Breast epithelium (tissue), 4 donors: ENCODE results near the gene SLC5A12. TPM values are rescaled to one million over a fixed set of nuclear protein-coding genes. Genes with fewer than 3 reads are reported as not detected.

ENCODE experiments used
- DNase-seq, 2 donors: peaks; one replicate each; pipeline ENCODE4 v3.0.0-alpha.2; 2019; ENCODE audit warnings: low spot score in 2 of 2
- H3K27ac ChIP-seq, 2 donors: fragments of 200-600 bp; sonication (generic) in 1 of 2; one replicate each; pipeline ENCODE4 v1.5.1; 2016 to 2019; ENCODE audit warnings: mild to moderate bottlenecking in 1 of 2
- H3K27me3 ChIP-seq, 2 donors: fragments of 200-600 bp; sonication (generic) in 1 of 2; one replicate each; pipeline versions ENCODE4 v1.5.1 to v1.6.0; 2017 to 2019; ENCODE audit warnings: control low read depth in 1 of 2, mild to moderate bottlenecking in 1 of 2
- H3K36me3 ChIP-seq: fragments of 200-600 bp; one replicate; pipeline ENCODE4 v1.5.1; 2019
- H3K4me1 ChIP-seq, 2 donors: fragments of 200-600 bp; sonication (generic); one replicate each; pipeline ENCODE4 v1.5.1; 2016 to 2019; ENCODE audit warnings: control low read depth in 1 of 2
- H3K4me3 ChIP-seq, 3 donors: fragments of 200-600 bp; sonication (generic); 1 replicate in 2 of 3; 2 replicates in 1 of 3; pipeline ENCODE4 v1.5.1; 2016 to 2019; ENCODE audit warnings: mild to moderate bottlenecking in 3 of 3, moderate library complexity in 2 of 3
- H3K9me3 ChIP-seq, 2 donors: fragments of 200-600 bp; sonication (generic) in 1 of 2; one replicate each; pipeline ENCODE4 v1.5.1; 2016 to 2019; ENCODE audit warnings: control low read depth in 1 of 2
- POLR2A ChIP-seq: fragments of 450-650 bp; IDR thresholded peaks from one replicate; pipeline ENCODE4 v1.6.1; 2016; ENCODE audit warnings: antibody characterized with exemption, mild to moderate bottlenecking, moderate library complexity
- POLR2AphosphoS5 ChIP-seq, 3 donors: sonication (generic); formaldehyde crosslinking; IDR thresholded peaks; one replicate each; pipeline ENCODE4 v1.6.1; 2017; ENCODE audit warnings: antibody characterized with exemption in 3 of 3
- intact Hi-C: fragments of 100-400 bp; cut with DNase I; formaldehyde crosslinking; loops from one replicate; pipeline ENCODE4 v1.15.1; 2023; ENCODE audit warnings: low total_unique reads
- total RNA-seq, 3 donors: library from RNA; depleted of rRNA; stranded (reverse); fragments of >200 nt; gene quantifications; one replicate each; pipeline ENCODE4 v1.1.0, GENCODE V29; 2016
- TF ChIP-seq, protein P1 (sequence below), 3 donors: fragments of 450-650 bp; IDR thresholded peaks; one replicate each; pipeline ENCODE4 v1.5.1; 2016 to 2017; ENCODE audit warnings: antibody characterized with exemption in 3 of 3, mild to moderate bottlenecking in 3 of 3, moderate library complexity in 3 of 3

Gene SLC5A12
- total RNA-seq, 3 donors from 2014 or later = not detected

DNA sequence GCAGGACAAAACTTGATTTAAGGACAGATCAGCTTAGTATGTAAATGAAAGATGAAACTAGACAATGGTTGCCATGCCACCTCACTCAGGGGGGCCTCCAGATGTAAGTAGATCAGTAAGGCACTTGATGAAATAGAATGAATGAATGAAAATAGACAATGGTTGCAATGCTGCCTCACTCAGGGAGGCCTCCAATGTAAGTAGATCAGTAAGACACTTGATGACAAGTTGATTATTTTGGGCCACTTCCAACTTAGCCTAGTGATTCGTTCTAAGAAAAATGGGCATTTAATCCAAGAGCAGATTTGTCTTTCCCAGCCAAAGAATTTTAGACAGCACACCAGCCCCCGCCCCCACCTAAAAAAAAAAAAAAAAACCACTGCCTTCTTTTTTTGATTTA, 19.2 kb upstream of the SLC5A12 start:
- Histone ChIP-seq H3K4me1 (no peaks in the 10 kb centered on the region), H3K27ac (no peak overlapping the region), H3K36me3 (no peaks in the 10 kb centered on the region), H3K9me3 (no peaks in the 10 kb centered on the region), H3K4me3 (no peak overlapping the region), H3K27me3 (no peaks in the 10 kb centered on the region)
- DNase-seq = no peak
- intact Hi-C loops = no loop called here
- TF ChIP-seq POLR2A (no peak), POLR2AphosphoS5 (IDR thresholded peaks at IDR 0.05) (no peak)
- TF ChIP-seq, protein P1, sequence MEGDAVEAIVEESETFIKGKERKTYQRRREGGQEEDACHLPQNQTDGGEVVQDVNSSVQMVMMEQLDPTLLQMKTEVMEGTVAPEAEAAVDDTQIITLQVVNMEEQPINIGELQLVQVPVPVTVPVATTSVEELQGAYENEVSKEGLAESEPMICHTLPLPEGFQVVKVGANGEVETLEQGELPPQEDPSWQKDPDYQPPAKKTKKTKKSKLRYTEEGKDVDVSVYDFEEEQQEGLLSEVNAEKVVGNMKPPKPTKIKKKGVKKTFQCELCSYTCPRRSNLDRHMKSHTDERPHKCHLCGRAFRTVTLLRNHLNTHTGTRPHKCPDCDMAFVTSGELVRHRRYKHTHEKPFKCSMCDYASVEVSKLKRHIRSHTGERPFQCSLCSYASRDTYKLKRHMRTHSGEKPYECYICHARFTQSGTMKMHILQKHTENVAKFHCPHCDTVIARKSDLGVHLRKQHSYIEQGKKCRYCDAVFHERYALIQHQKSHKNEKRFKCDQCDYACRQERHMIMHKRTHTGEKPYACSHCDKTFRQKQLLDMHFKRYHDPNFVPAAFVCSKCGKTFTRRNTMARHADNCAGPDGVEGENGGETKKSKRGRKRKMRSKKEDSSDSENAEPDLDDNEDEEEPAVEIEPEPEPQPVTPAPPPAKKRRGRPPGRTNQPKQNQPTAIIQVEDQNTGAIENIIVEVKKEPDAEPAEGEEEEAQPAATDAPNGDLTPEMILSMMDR (IDR thresholded peaks at IDR 0.05) = no peak

DNA sequence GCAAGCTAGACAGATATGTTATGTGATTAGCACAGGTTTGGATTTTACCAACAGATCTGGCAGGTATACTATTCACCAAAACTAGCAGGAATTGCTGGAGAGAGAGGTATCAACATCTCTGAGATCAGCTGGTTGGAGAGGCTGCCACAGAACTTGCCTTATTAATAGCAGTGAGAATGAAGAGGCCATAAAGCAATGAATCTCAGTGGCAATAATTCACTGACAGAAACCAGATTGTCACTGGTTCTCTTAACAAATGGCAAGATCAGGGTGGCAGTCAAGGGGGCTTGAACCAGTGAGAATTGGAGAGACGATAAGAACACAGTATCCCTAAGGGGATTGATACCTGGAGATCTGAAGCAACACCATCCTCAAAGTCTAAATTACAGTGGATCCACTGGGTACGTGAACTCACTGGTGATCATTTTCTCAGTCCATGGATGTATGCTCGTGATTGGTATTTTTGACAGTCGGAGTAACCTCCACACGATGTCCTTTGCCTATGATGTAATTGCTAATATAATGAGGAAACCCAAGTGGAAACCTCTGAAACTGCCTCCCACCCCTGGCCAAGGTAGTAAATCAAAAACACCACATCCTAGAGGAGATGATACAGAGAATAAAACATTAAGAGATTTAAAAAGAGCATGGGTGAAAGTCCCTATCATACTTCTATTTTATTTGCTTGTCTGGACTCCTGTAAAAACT, 17.7 kb upstream of the SLC5A12 start:
- no peak for DNase-seq
- H3K9me3 ChIP-seq = no peaks in the 10 kb centered on the region
- H3K4me3 ChIP-seq = no peak overlapping the region
- intact Hi-C loops = no loop called here
- H3K4me1 ChIP-seq = no peaks in the 10 kb centered on the region
- no peak for TF ChIP-seq POLR2A
- TF ChIP-seq, protein P1 (IDR thresholded peaks at IDR 0.05) = no peak
- no peaks in the 10 kb centered on the region for H3K36me3 ChIP-seq
- no peak overlapping the region for H3K27ac ChIP-seq
- H3K27me3 ChIP-seq = no peaks in the 10 kb centered on the region

DNA sequence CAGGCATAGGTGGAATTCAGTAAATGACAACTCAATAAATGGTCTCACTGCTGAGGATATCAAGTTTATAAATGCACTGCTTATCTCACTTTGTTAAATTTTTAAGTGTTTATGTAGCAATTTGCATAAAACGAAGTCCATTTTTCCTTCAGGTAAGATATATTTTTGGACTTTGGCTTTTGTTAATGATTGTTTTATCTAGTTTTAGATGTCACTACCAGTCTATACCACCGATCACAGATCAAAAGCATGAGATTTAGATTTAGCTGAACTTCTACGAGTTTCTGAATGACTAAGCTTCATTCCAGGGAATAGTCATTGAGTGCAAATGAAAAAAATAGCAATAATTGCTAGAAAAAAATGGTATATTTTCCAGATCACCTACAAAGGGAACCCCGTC, 12.8 kb upstream of the SLC5A12 start:
- no peaks in the 10 kb centered on the region for H3K36me3 ChIP-seq
- intact Hi-C loops = no loop called here
- peaks cover 0 to 3% of the 10 kb centered on the region in 2 donors for H3K9me3 ChIP-seq
- H3K27me3 ChIP-seq = no peaks in the 10 kb centered on the region
- no peak for TF ChIP-seq POLR2AphosphoS5 (IDR thresholded peaks at IDR 0.05)
- no peak for TF ChIP-seq POLR2A
- TF ChIP-seq, protein P1 (IDR thresholded peaks at IDR 0.05) = no peak
- no peaks in the 10 kb centered on the region for H3K4me1 ChIP-seq
- no peak overlapping the region for H3K27ac ChIP-seq
- H3K4me3 ChIP-seq = no peak overlapping the region
- no peak for DNase-seq

GRCh38 chr11:26731084-26731456, 9.2 kb upstream of the SLC5A12 start:
- DNase-seq = no peak
- peaks cover 0 to 3% of the 10 kb centered on the region in 2 donors for H3K9me3 ChIP-seq
- intact Hi-C loops = no loop called here
- H3K4me3 ChIP-seq = no peak overlapping the region
- TF ChIP-seq POLR2A (no peak), POLR2AphosphoS5 (IDR thresholded peaks at IDR 0.05) (no peak)
- TF ChIP-seq, protein P1 (IDR thresholded peaks at IDR 0.05) = no peak
- no peak overlapping the region for H3K27ac ChIP-seq
- no peaks in the 10 kb centered on the region for H3K36me3 ChIP-seq
- no peaks in the 10 kb centered on the region for H3K4me1 ChIP-seq
- H3K27me3 ChIP-seq = no peaks in the 10 kb centered on the region

DNA sequence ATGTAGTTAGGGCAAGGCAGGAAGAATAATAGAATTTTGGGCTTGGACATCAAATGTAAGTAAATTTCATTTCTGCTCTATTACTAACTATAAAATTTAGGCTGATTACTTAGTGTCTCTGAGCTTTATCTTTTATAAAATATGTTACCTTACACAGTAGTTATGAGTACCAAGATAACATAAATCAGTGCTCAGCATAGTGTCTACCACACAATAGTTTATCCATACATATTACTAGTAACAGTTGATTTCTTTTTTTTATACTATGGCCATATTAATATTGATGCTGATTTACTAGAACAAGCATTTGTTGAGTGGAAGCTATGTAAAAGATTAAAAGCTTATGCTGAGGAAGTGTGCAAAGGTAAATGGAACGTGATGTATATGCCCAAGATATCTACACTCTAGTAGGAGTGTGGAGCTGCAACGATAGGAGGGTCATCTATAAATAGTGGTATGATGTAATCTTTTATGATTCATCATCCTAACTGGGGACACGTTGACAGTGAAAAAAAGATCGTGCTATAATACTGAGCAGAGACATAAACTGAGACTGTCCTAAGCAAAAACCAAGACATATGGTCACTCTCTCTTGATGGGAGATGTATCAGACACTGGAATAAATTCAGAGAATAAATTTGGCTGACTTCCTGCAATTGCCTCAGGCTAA, 8.7 kb upstream of the SLC5A12 start:
- H3K36me3 ChIP-seq = no peaks in the 10 kb centered on the region
- intact Hi-C loops = no loop called here
- no peaks in the 10 kb centered on the region for H3K4me1 ChIP-seq
- no peak overlapping the region for H3K4me3 ChIP-seq
- H3K27ac ChIP-seq = no peak overlapping the region
- peaks cover 0 to 3% of the 10 kb centered on the region in 2 donors for H3K9me3 ChIP-seq
- TF ChIP-seq, protein P1 (IDR thresholded peaks at IDR 0.05) = no peak
- TF ChIP-seq POLR2A (no peak), POLR2AphosphoS5 (IDR thresholded peaks at IDR 0.05) (no peak)
- DNase-seq = no peak
- H3K27me3 ChIP-seq = no peaks in the 10 kb centered on the region
